Suprapubic skin (tissue), 4 donors: ENCODE data around the gene PRKAG2. TPM values are rescaled to one million over a fixed set of nuclear protein-coding genes. Genes with fewer than 3 reads are reported as not detected.
A peak's percentile ranks its signal among the peaks of the same experiment; 100 is the strongest.

Experiments used
- DNase-seq, 2 donors: peaks; one replicate each; pipeline ENCODE4 v3.0.0-alpha.2; 2019; ENCODE audit warnings: low spot score in 2 of 2
- H3K27ac ChIP-seq: fragments of 200-600 bp; sonication (generic); one replicate; pipeline ENCODE4 v1.5.1; 2019
- H3K27me3 ChIP-seq: fragments of 200-600 bp; sonication (generic); one replicate; pipeline ENCODE4 v1.5.1; 2019
- H3K36me3 ChIP-seq: fragments of 200-600 bp; sonication (generic); one replicate; pipeline ENCODE4 v1.5.1; 2019
- H3K4me1 ChIP-seq: fragments of 200-600 bp; sonication (generic); one replicate; pipeline ENCODE4 v1.5.1; 2019
- H3K4me3 ChIP-seq: fragments of 200-600 bp; sonication (generic); one replicate; pipeline ENCODE4 v1.5.1; 2019; ENCODE audit warnings: mild to moderate bottlenecking
- H3K9me3 ChIP-seq: fragments of 200-600 bp; sonication (generic); one replicate; pipeline ENCODE4 v1.5.1; 2019
- CTCF ChIP-seq, 2 donors: fragments of 200-600 bp in 1 of 2; fragments of 450-650 bp in 1 of 2; sonication (generic) in 1 of 2; IDR thresholded peaks; one replicate each; pipeline ENCODE4 v1.5.1; 2016 to 2019; ENCODE audit warnings: antibody characterized with exemption in 2 of 2, mild to moderate bottlenecking in 1 of 2, moderate library complexity in 1 of 2
- EP300 ChIP-seq: sonication (generic); formaldehyde crosslinking; IDR thresholded peaks from one replicate; pipeline ENCODE4 v1.6.1; 2017; ENCODE audit warnings: antibody characterized with exemption
- POLR2A ChIP-seq, 2 donors: fragments of 450-650 bp; IDR thresholded peaks; one replicate each; pipeline ENCODE4 v1.6.1; 2017; ENCODE audit warnings: antibody characterized with exemption in 2 of 2, mild to moderate bottlenecking in 2 of 2, moderate library complexity in 2 of 2
- POLR2AphosphoS5 ChIP-seq, 3 donors: sonication (generic); formaldehyde crosslinking; IDR thresholded peaks; one replicate each; pipeline ENCODE4 v1.6.1; 2017; ENCODE audit warnings: antibody characterized with exemption in 3 of 3
- WGBS: methylation state at CpG from one replicate; pipeline ENCODE4 v1.1.5; 2018; 5-methylcytosine and 5-hydroxymethylcytosine counted together
- total RNA-seq, 4 donors: library from RNA; depleted of rRNA; stranded (reverse); fragments of >200 nt; gene quantifications; one replicate each; pipeline ENCODE4 v1.1.0, GENCODE V29; 2016

The PRKAG2 gene
- total RNA-seq, 4 donors from 2014 or later = 16.5 to 40.0 (median 17.3) TPM

- no peak overlapping the region for H3K27ac ChIP-seq
- no peak for DNase-seq
These were observed 307.7 kb downstream of the PRKAG2 start for GRCh38 chr7:151568956-151569940.

GRCh38 chr7:151566897-151567320 lies 310.0 kb downstream of the PRKAG2 start:
- DNase-seq = no peak

More at GRCh38 chr7:151568956-151569940, 307.7 kb downstream of the PRKAG2 start:
- 92% methylated on average over 20 of the region's 20 CpGs for WGBS
- Histone ChIP-seq H3K9me3 (no peaks in the 10 kb centered on the region), H3K4me1 (peaks cover 20% of the 10 kb centered on the region), H3K4me3 (no peak overlapping the region), H3K27me3 (no peaks in the 10 kb centered on the region), H3K36me3 (peaks cover 12% of the 10 kb centered on the region)
- TF ChIP-seq POLR2A (IDR thresholded peaks at IDR 0.05) = no peak
- TF ChIP-seq CTCF (IDR thresholded peaks at IDR 0.05) = no peak
- no peak for TF ChIP-seq EP300
- TF ChIP-seq POLR2AphosphoS5 (IDR thresholded peaks at IDR 0.05) = no peak

GRCh38 chr7:151565541-151565940 lies 311.4 kb downstream of the PRKAG2 start:
- peaks cover 43% of the 10 kb centered on the region for H3K36me3 ChIP-seq
- H3K27me3 ChIP-seq = no peaks in the 10 kb centered on the region
- TF ChIP-seq POLR2AphosphoS5 (IDR thresholded peaks at IDR 0.05) (no peak), EP300 (no peak), CTCF (IDR thresholded peaks at IDR 0.05) (no peak)
- H3K9me3 ChIP-seq = no peaks in the 10 kb centered on the region
- no peak for DNase-seq
- no peak overlapping the region for H3K27ac ChIP-seq
- WGBS = 58% methylated on average over 9 of the region's 9 CpGs
- no peak overlapping the region for H3K4me3 ChIP-seq
- peaks cover 20% of the 10 kb centered on the region for H3K4me1 ChIP-seq

More at GRCh38 chr7:151566897-151567320, 310.0 kb downstream of the PRKAG2 start:
- H3K9me3 ChIP-seq = no peaks in the 10 kb centered on the region
- peak overlapping the region; percentile 0 for H3K27ac ChIP-seq
- TF ChIP-seq EP300 (no peak), POLR2AphosphoS5 (IDR thresholded peaks at IDR 0.05) (no peak), POLR2A (IDR thresholded peaks at IDR 0.05) (no peak), CTCF (IDR thresholded peaks at IDR 0.05) (no peak)
- peaks cover 29% of the 10 kb centered on the region for H3K36me3 ChIP-seq
- H3K4me3 ChIP-seq = no peak overlapping the region
- WGBS = 34% methylated on average over 8 of the region's 8 CpGs
- H3K4me1 ChIP-seq = peaks cover 20% of the 10 kb centered on the region
- H3K27me3 ChIP-seq = no peaks in the 10 kb centered on the region

GRCh38 chr7:151560243-151560642 lies 316.7 kb downstream of the PRKAG2 start:
- H3K4me3 ChIP-seq = no peak overlapping the region
- H3K36me3 ChIP-seq = peaks cover 79% of the 10 kb centered on the region
- H3K4me1 ChIP-seq = no peaks in the 10 kb centered on the region
- WGBS = 96% methylated on average over 9 of the region's 9 CpGs
- no peaks in the 10 kb centered on the region for H3K27me3 ChIP-seq
- no peak for DNase-seq
- no peaks in the 10 kb centered on the region for H3K9me3 ChIP-seq
- TF ChIP-seq POLR2A (IDR thresholded peaks at IDR 0.05) (no peak), CTCF (IDR thresholded peaks at IDR 0.05) (no peak), EP300 (no peak), POLR2AphosphoS5 (IDR thresholded peaks at IDR 0.05) (no peak)
- H3K27ac ChIP-seq = no peak overlapping the region

GRCh38 chr7:151559557-151560183 lies 317.2 kb downstream of the PRKAG2 start:
- no peak for DNase-seq
- Histone ChIP-seq H3K4me1 (no peaks in the 10 kb centered on the region), H3K9me3 (no peaks in the 10 kb centered on the region), H3K36me3 (peaks cover 80% of the 10 kb centered on the region), H3K4me3 (no peak overlapping the region), H3K27me3 (no peaks in the 10 kb centered on the region), H3K27ac (no peak overlapping the region)
- no peak for TF ChIP-seq POLR2A (IDR thresholded peaks at IDR 0.05)
- no peak for TF ChIP-seq CTCF (IDR thresholded peaks at IDR 0.05)
- no peak for TF ChIP-seq EP300
- WGBS = 90% methylated on average over 5 of the region's 5 CpGs
